Osteocyte (in vitro differentiated cells): ENCODE data around the gene CBLB. TPM values are rescaled to one million over a fixed set of nuclear protein-coding genes. Genes with fewer than 3 reads are reported as not detected.

Source experiments
- DNase-seq: peaks from one replicate; pipeline ENCODE4 v3.0.0; 2021; ENCODE audit warnings: mixed read lengths; ENCODE audit not compliant: unreplicated experiment; ENCODE audit errors: extremely low spot score
- H3K27ac Mint-ChIP-seq: one replicate; pipeline ENCODE4 v1.8.0; 2021; ENCODE audit warnings: mild to moderate bottlenecking, mixed read lengths; ENCODE audit not compliant: unreplicated experiment
- H3K27me3 Mint-ChIP-seq: one replicate; pipeline ENCODE4 v1.8.0; 2021; ENCODE audit warnings: mixed read lengths; ENCODE audit not compliant: unreplicated experiment
- H3K36me3 Mint-ChIP-seq: one replicate; pipeline ENCODE4 v1.8.0; 2021; ENCODE audit warnings: mixed read lengths; ENCODE audit not compliant: unreplicated experiment
- H3K4me1 Mint-ChIP-seq: one replicate; pipeline ENCODE4 v1.8.0; 2021; ENCODE audit warnings: mixed read lengths; ENCODE audit not compliant: unreplicated experiment
- H3K4me3 Mint-ChIP-seq: one replicate; pipeline ENCODE4 v1.8.0; 2021; ENCODE audit warnings: mild to moderate bottlenecking, moderate library complexity, mixed read lengths; ENCODE audit not compliant: unreplicated experiment
- H3K9me3 Mint-ChIP-seq: one replicate; pipeline ENCODE4 v1.8.0; 2021; ENCODE audit warnings: mixed read lengths; ENCODE audit not compliant: unreplicated experiment
- CTCF ChIP-seq: fragments of 200-600 bp; sonication (generic); IDR thresholded peaks from 2 replicates; pipeline ENCODE4 v1.5.0; 2021; ENCODE audit warnings: antibody characterized with exemption, mild to moderate bottlenecking, moderate library complexity
- total RNA-seq: library from RNA; stranded (reverse); gene quantifications from 2 replicates; pipeline ENCODE4 v1.2.1, GENCODE V29; 2021

Gene CBLB
- total RNA-seq, 1 donor from 2014 or later = 28.8 TPM

GRCh38 chr3:105653166-105653565 is 215.6 kb downstream of the CBLB start:
- Mint-ChIP-seq H3K27me3 (no peaks in the 10 kb centered on the region), H3K9me3 (no peaks in the 10 kb centered on the region), H3K4me1 (peaks cover 17% of the 10 kb centered on the region), H3K27ac (no peak overlapping the region), H3K36me3 (peaks cover 7% of the 10 kb centered on the region), H3K4me3 (no peak overlapping the region)
- TF ChIP-seq CTCF = no peak
- DNase-seq = no peak

GRCh38 chr3:105649480-105649879 is 219.3 kb downstream of the CBLB start:
- no peak for TF ChIP-seq CTCF
- Mint-ChIP-seq H3K27me3 (no peaks in the 10 kb centered on the region), H3K36me3 (no peaks in the 10 kb centered on the region), H3K4me1 (peaks cover 3% of the 10 kb centered on the region), H3K4me3 (no peak overlapping the region), H3K27ac (no peak overlapping the region), H3K9me3 (no peaks in the 10 kb centered on the region)
- no peak for DNase-seq

- peaks cover 3% of the 10 kb centered on the region for H3K4me1 Mint-ChIP-seq
- H3K27me3 Mint-ChIP-seq = no peaks in the 10 kb centered on the region
- DNase-seq = no peak
- H3K36me3 Mint-ChIP-seq = no peaks in the 10 kb centered on the region
- H3K4me3 Mint-ChIP-seq = no peak overlapping the region
- TF ChIP-seq CTCF = no peak
- peaks cover 4% of the 10 kb centered on the region for H3K9me3 Mint-ChIP-seq
- H3K27ac Mint-ChIP-seq = no peak overlapping the region
Observed at GRCh38 chr3:105647047-105647446, 221.8 kb downstream of the CBLB start.

GRCh38 chr3:105639131-105639530 is 229.7 kb downstream of the CBLB start:
- no peaks in the 10 kb centered on the region for H3K27me3 Mint-ChIP-seq
- no peak for TF ChIP-seq CTCF
- H3K4me3 Mint-ChIP-seq = no peak overlapping the region
- H3K4me1 Mint-ChIP-seq = no peaks in the 10 kb centered on the region
- H3K36me3 Mint-ChIP-seq = no peaks in the 10 kb centered on the region
- no peak overlapping the region for H3K27ac Mint-ChIP-seq
- peaks cover 6% of the 10 kb centered on the region for H3K9me3 Mint-ChIP-seq
- DNase-seq = no peak

GRCh38 chr3:105634708-105635107 is 234.1 kb downstream of the CBLB start:
- H3K9me3 Mint-ChIP-seq = no peaks in the 10 kb centered on the region
- no peaks in the 10 kb centered on the region for H3K27me3 Mint-ChIP-seq
- no peaks in the 10 kb centered on the region for H3K36me3 Mint-ChIP-seq
- no peaks in the 10 kb centered on the region for H3K4me1 Mint-ChIP-seq
- TF ChIP-seq CTCF = no peak
- no peak overlapping the region for H3K27ac Mint-ChIP-seq
- no peak overlapping the region for H3K4me3 Mint-ChIP-seq
- no peak for DNase-seq
